Measurements from ENCODE around the gene HARS1.
A peak's percentile ranks its signal among the peaks of the same experiment; 100 is the strongest.

- TF ChIP-seq SIN3A (IDR thresholded peaks at IDR 0.05; ENCODE audit: borderline replicate concordance, low read depth, low read length) (peak; percentile 90; the same call in 1 of the 2 replicates), SMARCE1 (IDR thresholded peaks at IDR 0.05; ENCODE audit: borderline replicate concordance) (no peak), CHD2 (IDR thresholded peaks at IDR 0.05; ENCODE audit: low read depth, low read length) (no peak), PCBP2 (optimal IDR thresholded peaks at IDR 0.05; ENCODE audit: low read depth, low read length, poor library complexity, severe bottlenecking) (no peak), CERS6 (CRISPR knock-in tag; IDR thresholded peaks at IDR 0.05) (no peak), TCF7 (IDR thresholded peaks at IDR 0.05; ENCODE audit: low read depth) (no peak), CTCF (CRISPR knock-in tag; IDR thresholded peaks at IDR 0.05) (no peak), POLR2AphosphoS5 (IDR thresholded peaks at IDR 0.05; ENCODE audit: low read depth, low read length) (peak; percentile 36; the same call in 1 of the 2 replicates), POLR2A (IDR thresholded peaks at IDR 0.05; ENCODE audit: insufficient read depth in 1 of 2, low read depth in 2 of 2, low read length in 2 of 2) (peak; percentile 48 to 82), PAX8 (CRISPR knock-in tag; IDR thresholded peaks at IDR 0.05; ENCODE audit: borderline replicate concordance) (no peak), BHLHE40 (IDR thresholded peaks at IDR 0.05; ENCODE audit: low read length) (no peak)
Observed at GRCh38 chr5:140710899-140711552, 19.9 kb upstream of the HARS1 start.
